Measurements from ENCODE around the gene SPSB2. TPM values are rescaled to one million over a fixed set of nuclear protein-coding genes. Genes with fewer than 3 reads are reported as not detected.

Gene SPSB2
- total and polyA plus RNA-seq, 9 of the 15 experiments (the other 6 are each of a cell fraction or from before 2014, with no cell fraction given): 0.10 to 10.6 (median 1.9) TPM

GRCh38 chr12:6873094-6874014 lies at the start of gene SPSB2 (continued):
- TF ChIP-seq HINFP (tag; conservative IDR thresholded peaks at IDR 0.05; ENCODE audit: low read depth): no peak
- TF ChIP-seq CC2D1A (IDR thresholded peaks at IDR 0.05): no peak
- TF ChIP-seq HNRNPLL (IDR thresholded peaks at IDR 0.05; ENCODE audit: low read depth, low read length, poor library complexity, severe bottlenecking): no peak
- no peak for TF ChIP-seq NEUROD1 (IDR thresholded peaks at IDR 0.05; ENCODE audit: borderline replicate concordance, low read depth, low read length, partially characterized antibody)
- no peak for TF ChIP-seq ZNF121 (CRISPR knock-in tag; conservative IDR thresholded peaks at IDR 0.05)
- no peak for TF ChIP-seq ZKSCAN8 (CRISPR knock-in tag; IDR thresholded peaks at IDR 0.05)
- no peak for TF ChIP-seq ZNF212 (CRISPR knock-in tag; IDR thresholded peaks at IDR 0.05)
- TF ChIP-seq U2AF2 (optimal IDR thresholded peaks at IDR 0.05; ENCODE audit: low read depth, low read length): no peak
- no peak for TF ChIP-seq RBM15 (IDR thresholded peaks at IDR 0.05; ENCODE audit: insufficient read depth, low read length)
- TF ChIP-seq ZNF280A (IDR thresholded peaks at IDR 0.05; ENCODE audit: low read depth, partially characterized antibody): no peak
- TF ChIP-seq NFATC3 (IDR thresholded peaks at IDR 0.05): no peak
- TF ChIP-seq MEF2A (IDR thresholded peaks at IDR 0.05; ENCODE audit: control insufficient read depth, low read depth, low read length): no peak
- no peak for TF ChIP-seq ZNF232 (CRISPR knock-in tag; IDR thresholded peaks at IDR 0.05)
- TF ChIP-seq ZFX (CRISPR knock-in tag; IDR thresholded peaks at IDR 0.05): peak; percentile 49; the same call in 1 of the 2 replicates
- no peak for TF ChIP-seq CBFA2T2 (conservative IDR thresholded peaks at IDR 0.05)
- no peak for TF ChIP-seq ETS1 (conservative IDR thresholded peaks at IDR 0.05; ENCODE audit: control insufficient read depth, low read depth, low read length)
- TF ChIP-seq GABPB1 (CRISPR knock-in tag; IDR thresholded peaks at IDR 0.05): peak; percentile 68; the same call in 1 of the 2 replicates
- TF ChIP-seq POLR2G (IDR thresholded peaks at IDR 0.05; ENCODE audit: low read depth, low read length): peak; percentile 82
- TF ChIP-seq ELK1 (CRISPR knock-in tag; IDR thresholded peaks at IDR 0.05): no peak
- no peak for TF ChIP-seq HEY1 (CRISPR knock-in tag; IDR thresholded peaks at IDR 0.05; ENCODE audit: borderline replicate concordance)
- no peak for TF ChIP-seq CCAR2 (IDR thresholded peaks at IDR 0.05; ENCODE audit: low read depth, low read length)
- 0 out of 2 replicates have a peak, but pooled peaks have one; percentile 12 for TF ChIP-seq SAFB (IDR thresholded peaks at IDR 0.05; ENCODE audit: borderline replicate concordance, low read depth, low read length)
- TF ChIP-seq SNIP1 (IDR thresholded peaks at IDR 0.05; ENCODE audit: low read depth): no peak

Data from K562 (cell line).